ENCODE measurements around the gene DAB2IP.

DAB2IP gene

GRCh38 chr9:121748727-121749423, 97.4 kb downstream of the DAB2IP start:
- intact Hi-C loops (cut with micrococcal nuclease), result no loop called here
- no peak overlapping the region for H3K27ac Mint-ChIP-seq
- H3K36me3 Mint-ChIP-seq (ENCODE audit: low read depth), result no peaks in the 10 kb centered on the region
- H3K4me1 Mint-ChIP-seq (ENCODE audit: low read depth), result no peaks in the 10 kb centered on the region
- no peak overlapping the region for H3K4me3 Mint-ChIP-seq
- no peaks in the 10 kb centered on the region for H3K9me3 Mint-ChIP-seq
- H3K27me3 Mint-ChIP-seq, result no peaks in the 10 kb centered on the region

- intact Hi-C loops (cut with micrococcal nuclease), result no loop called here
- Mint-ChIP-seq H3K27ac (no peak overlapping the region), H3K36me3 (ENCODE audit: low read depth) (no peaks in the 10 kb centered on the region), H3K9me3 (no peaks in the 10 kb centered on the region), H3K4me3 (no peak overlapping the region), H3K27me3 (no peaks in the 10 kb centered on the region), H3K4me1 (ENCODE audit: low read depth) (no peaks in the 10 kb centered on the region)
Observed at GRCh38 chr9:121749614-121750013, 98.2 kb downstream of the DAB2IP start.

GRCh38 chr9:121750259-121750714, 98.9 kb downstream of the DAB2IP start:
- H3K36me3 Mint-ChIP-seq (ENCODE audit: low read depth), result no peaks in the 10 kb centered on the region
- intact Hi-C loops (cut with micrococcal nuclease), result no loop called here
- no peaks in the 10 kb centered on the region for H3K4me1 Mint-ChIP-seq (ENCODE audit: low read depth)
- H3K27me3 Mint-ChIP-seq, result no peaks in the 10 kb centered on the region
- no peak overlapping the region for H3K27ac Mint-ChIP-seq
- H3K9me3 Mint-ChIP-seq, result no peaks in the 10 kb centered on the region
- no peak overlapping the region for H3K4me3 Mint-ChIP-seq

GRCh38 chr9:121750715-121751623, 99.5 kb downstream of the DAB2IP start:
- Mint-ChIP-seq H3K9me3 (no peaks in the 10 kb centered on the region), H3K27me3 (no peaks in the 10 kb centered on the region), H3K27ac (no peak overlapping the region), H3K4me1 (ENCODE audit: low read depth) (no peaks in the 10 kb centered on the region), H3K36me3 (ENCODE audit: low read depth) (no peaks in the 10 kb centered on the region), H3K4me3 (no peak overlapping the region)
- intact Hi-C loops (cut with micrococcal nuclease), result no loop called here

GRCh38 chr9:121751686-121752445, 100.4 kb downstream of the DAB2IP start:
- Mint-ChIP-seq H3K4me3 (no peak overlapping the region), H3K27me3 (no peaks in the 10 kb centered on the region), H3K36me3 (ENCODE audit: low read depth) (no peaks in the 10 kb centered on the region), H3K9me3 (no peaks in the 10 kb centered on the region), H3K4me1 (ENCODE audit: low read depth) (no peaks in the 10 kb centered on the region), H3K27ac (no peak overlapping the region)
- intact Hi-C loops (cut with micrococcal nuclease), result no loop called here

- Mint-ChIP-seq H3K4me3 (no peak overlapping the region), H3K9me3 (no peaks in the 10 kb centered on the region), H3K27me3 (no peaks in the 10 kb centered on the region), H3K27ac (no peak overlapping the region), H3K36me3 (ENCODE audit: low read depth) (no peaks in the 10 kb centered on the region), H3K4me1 (ENCODE audit: low read depth) (no peaks in the 10 kb centered on the region)
- intact Hi-C loops (cut with micrococcal nuclease), result no loop called here
Observed at GRCh38 chr9:121752929-121753328, 101.5 kb downstream of the DAB2IP start.

- Mint-ChIP-seq H3K27ac (no peak overlapping the region), H3K9me3 (no peaks in the 10 kb centered on the region), H3K27me3 (no peaks in the 10 kb centered on the region), H3K36me3 (ENCODE audit: low read depth) (no peaks in the 10 kb centered on the region), H3K4me3 (no peak overlapping the region), H3K4me1 (ENCODE audit: low read depth) (no peaks in the 10 kb centered on the region)
- intact Hi-C loops (cut with micrococcal nuclease), result no loop called here
Observed at GRCh38 chr9:121753802-121754654, 102.6 kb downstream of the DAB2IP start.

GRCh38 chr9:121754655-121755436, 103.4 kb downstream of the DAB2IP start:
- intact Hi-C loops (cut with micrococcal nuclease), result no loop called here
- H3K4me3 Mint-ChIP-seq, result no peak overlapping the region
- H3K9me3 Mint-ChIP-seq, result no peaks in the 10 kb centered on the region
- H3K27ac Mint-ChIP-seq, result no peak overlapping the region
- no peaks in the 10 kb centered on the region for H3K4me1 Mint-ChIP-seq (ENCODE audit: low read depth)
- H3K27me3 Mint-ChIP-seq, result no peaks in the 10 kb centered on the region
- no peaks in the 10 kb centered on the region for H3K36me3 Mint-ChIP-seq (ENCODE audit: low read depth)

- no peaks in the 10 kb centered on the region for H3K4me1 Mint-ChIP-seq (ENCODE audit: low read depth)
- H3K9me3 Mint-ChIP-seq, result no peaks in the 10 kb centered on the region
- no peak overlapping the region for H3K27ac Mint-ChIP-seq
- no peaks in the 10 kb centered on the region for H3K36me3 Mint-ChIP-seq (ENCODE audit: low read depth)
- H3K4me3 Mint-ChIP-seq, result no peak overlapping the region
- no peaks in the 10 kb centered on the region for H3K27me3 Mint-ChIP-seq
- intact Hi-C loops (cut with micrococcal nuclease), result no loop called here
Observed at GRCh38 chr9:121755581-121755980, 104.1 kb downstream of the DAB2IP start.

GRCh38 chr9:121756474-121757280, 105.2 kb downstream of the DAB2IP start:
- no peak overlapping the region for H3K4me3 Mint-ChIP-seq
- no peaks in the 10 kb centered on the region for H3K36me3 Mint-ChIP-seq (ENCODE audit: low read depth)
- H3K27ac Mint-ChIP-seq, result no peak overlapping the region
- no peaks in the 10 kb centered on the region for H3K4me1 Mint-ChIP-seq (ENCODE audit: low read depth)
- H3K9me3 Mint-ChIP-seq, result no peaks in the 10 kb centered on the region
- intact Hi-C loops (cut with micrococcal nuclease), result no loop called here
- H3K27me3 Mint-ChIP-seq, result no peaks in the 10 kb centered on the region

- intact Hi-C loops (cut with micrococcal nuclease), result no loop called here
- H3K4me3 Mint-ChIP-seq, result no peak overlapping the region
Observed at GRCh38 chr9:121757281-121757585, 105.8 kb downstream of the DAB2IP start.

GRCh38 chr9:121758693-121759092, 107.3 kb downstream of the DAB2IP start:
- H3K4me3 Mint-ChIP-seq, result no peak overlapping the region
- no peaks in the 10 kb centered on the region for H3K4me1 Mint-ChIP-seq (ENCODE audit: low read depth)
- intact Hi-C loops (cut with micrococcal nuclease), result no loop called here
- no peaks in the 10 kb centered on the region for H3K27me3 Mint-ChIP-seq
- H3K9me3 Mint-ChIP-seq, result no peaks in the 10 kb centered on the region
- no peak overlapping the region for H3K27ac Mint-ChIP-seq
- H3K36me3 Mint-ChIP-seq (ENCODE audit: low read depth), result no peaks in the 10 kb centered on the region

More at GRCh38 chr9:121757281-121757585, 105.8 kb downstream of the DAB2IP start:
- Mint-ChIP-seq H3K9me3 (no peaks in the 10 kb centered on the region), H3K4me1 (ENCODE audit: low read depth) (no peaks in the 10 kb centered on the region), H3K27ac (no peak overlapping the region), H3K27me3 (no peaks in the 10 kb centered on the region), H3K36me3 (ENCODE audit: low read depth) (no peaks in the 10 kb centered on the region)

All from dendritic cell treated with granulocyte-macrophage colony-stimulating factor and Interleukin-4, amounts not matched to agents 40 ng/mL and 50 ng/mL, for 4 days (primary cell).